K562 (cell line): ENCODE data around the gene SLC40A1. TPM values are rescaled to one million over a fixed set of nuclear protein-coding genes. Genes with fewer than 3 reads are reported as not detected.

Experiments used
- ATAC-seq: fragments of 200-7000 bp; cut with Tn5 transposase; 3 replicates; pipeline ENCODE4 v1.9.1; 2020; ENCODE audit warnings: moderate library complexity
- BruUV-seq: library from RNA; stranded (reverse); fragments of 400-500 nt; replicated peaks from 2 replicates; lab custom pipeline; 2021; lab: Mats Ljungman, UMichigan
- CTCF ChIA-PET: fragments of 300-600 bp; formaldehyde crosslinking; extraction: SDS; loops from one replicate; lab custom pipeline; 2021; ENCODE audit warnings: low intra/inter-chr PET ratio; lab: Yijun Ruan, JAX
- POLR2A ChIA-PET: fragments of 300-600, 350-650 bp; sonication (Branson Sonifier 250); formaldehyde crosslinking; extraction: SDS; loops from one replicate; lab custom pipeline; 2021; ENCODE audit warnings: antibody characterized with exemption, inconsistent platforms; lab: Yijun Ruan, JAX
- DNase-seq, 4 experiments: peaks; one replicate each; pipeline versions ENCODE4 v3.0.0 to v3.0.0-alpha.2; 2011 to 2018; ENCODE audit warnings: low spot score in 3 of 4, mixed read lengths in 3 of 4; ENCODE audit errors: extremely low read depth in 1 of 4
- FAIRE-seq: peaks from 2 replicates; lab custom pipeline; 2011; peaks lifted over from hg19 to GRCh38; lab: Jason Lieb, UNC
- H2AFZ ChIP-seq: 2 replicates; pipeline ENCODE4 v1.6.0; 2011; ENCODE audit warnings: low read depth, low read length, control low read depth, inconsistent platforms
- H3K27ac ChIP-seq: fragments of 200-600 bp; 3 replicates; pipeline ENCODE4 v1.8.0; 2011; ENCODE audit warnings: low read depth, mild to moderate bottlenecking, control low read depth, inconsistent platforms, low read length, moderate library complexity, mixed read lengths; ENCODE audit errors: extremely low read depth
- H3K27me3 ChIP-seq, 2 experiments: fragments of 300-600 bp in 1 of 2; 2 replicates in 1 of 2; 3 replicates in 1 of 2; pipeline versions ENCODE4 v1.6.0 to v1.8.0; 2011; ENCODE audit warnings: inconsistent platforms in 2 of 2, low read length in 2 of 2, mild to moderate bottlenecking in 1 of 2, mixed read lengths in 1 of 2, moderate library complexity in 1 of 2; ENCODE audit not compliant: control insufficient read depth in 2 of 2, insufficient read depth in 2 of 2
- H3K36me3 ChIP-seq: fragments of 300-600 bp; 3 replicates; pipeline ENCODE4 v1.8.0; 2011; ENCODE audit warnings: mild to moderate bottlenecking, low read length, inconsistent platforms; ENCODE audit not compliant: control insufficient read depth, insufficient read depth
- H3K4me1 ChIP-seq, 2 experiments: fragments of 200-600 bp in 1 of 2; replicated peaks in 1 of 2; 2 replicates in 1 of 2; 3 replicates in 1 of 2; pipeline versions ENCODE4 v1.5.1 to v1.8.0; 2011; ENCODE audit warnings: inconsistent platforms in 2 of 2, low read length in 2 of 2, mild to moderate bottlenecking in 1 of 2, mixed read lengths in 1 of 2, moderate library complexity in 1 of 2; ENCODE audit not compliant: control insufficient read depth in 2 of 2, insufficient read depth in 2 of 2
- H3K4me2 ChIP-seq: 2 replicates; pipeline ENCODE4 v1.6.1; 2011; ENCODE audit warnings: low read length, control low read depth, inconsistent platforms, mixed read lengths; ENCODE audit not compliant: insufficient read depth
- H3K4me3 ChIP-seq: fragments of 200-600 bp; sonication (generic), shearing (Covaris generic); 2 replicates; pipeline ENCODE4 v1.5.1; 2016; ENCODE audit warnings: control low read depth, inconsistent platforms
- H3K79me2 ChIP-seq: fragments of 200-600 bp; 3 replicates; pipeline ENCODE4 v1.8.0; 2011; ENCODE audit warnings: low read length, inconsistent platforms; ENCODE audit not compliant: control insufficient read depth, insufficient read depth
- H3K9ac ChIP-seq, 2 experiments: 2 replicates each; pipeline versions ENCODE4 v1.6.0 to v1.6.1; 2011; ENCODE audit warnings: low read depth in 2 of 2, low read length in 2 of 2, control low read depth in 1 of 2, inconsistent platforms in 1 of 2, mild to moderate bottlenecking in 1 of 2, mixed read lengths in 1 of 2; ENCODE audit not compliant: insufficient read depth in 1 of 2
- H3K9me1 ChIP-seq: one replicate; pipeline ENCODE4 v1.6.0; 2011; ENCODE audit warnings: inconsistent platforms, mild to moderate bottlenecking, low read length, moderate library complexity; ENCODE audit not compliant: control insufficient read depth, insufficient read depth
- H3K9me3 ChIP-seq: replicated peaks from 2 replicates; pipeline ENCODE4 v1.5.1; 2011; ENCODE audit warnings: low read depth, low read length, inconsistent platforms; ENCODE audit not compliant: control insufficient read depth, insufficient read depth
- H4K20me1 ChIP-seq: replicated peaks from 2 replicates; pipeline ENCODE4 v1.6.1; 2011; ENCODE audit warnings: low read length, inconsistent platforms, mixed read lengths; ENCODE audit not compliant: control insufficient read depth, insufficient read depth
- ARHGAP35 ChIP-seq: fragments of 450-650 bp; IDR thresholded peaks from 2 replicates; pipeline ENCODE4 v1.6.1; 2018; ENCODE audit not compliant: partially characterized antibody
- ARID3A ChIP-seq: IDR thresholded peaks from 2 replicates; pipeline ENCODE4 v1.6.1; 2012; ENCODE audit warnings: low read depth, low read length, improper control_type of control experiment, borderline replicate concordance
- CBFA2T3 ChIP-seq: fragments of 450-650 bp; IDR thresholded peaks from 2 replicates; pipeline ENCODE4 v1.6.1; 2017
- CBX5 ChIP-seq: IDR thresholded peaks from 2 replicates; pipeline ENCODE4 v1.6.1; 2014; ENCODE audit warnings: low read depth, borderline replicate concordance
- EGR1 ChIP-seq: fragments of 450-650 bp; conservative IDR thresholded peaks from 2 replicates; pipeline ENCODE4 v1.6.1; 2017; ENCODE audit warnings: mild to moderate bottlenecking
- ERF ChIP-seq: fragments of 450-650 bp; formaldehyde crosslinking; IDR thresholded peaks from 2 replicates; pipeline ENCODE4 v1.4.0; 2020; ENCODE audit warnings: mild to moderate bottlenecking, mixed read lengths
- ETS1 ChIP-seq: conservative IDR thresholded peaks from 2 replicates; pipeline ENCODE4 v1.6.1; 2011; ENCODE audit warnings: low read depth, mild to moderate bottlenecking, low read length; ENCODE audit not compliant: control insufficient read depth
- FOXM1 ChIP-seq, 2 experiments: fragments of 450-650 bp in 1 of 2; sonication (generic) in 1 of 2; formaldehyde crosslinking in 1 of 2; IDR thresholded peaks; 2 replicates each; pipeline versions ENCODE4 v1.6.1 to v1.9.0; 2017 to 2022; ENCODE audit warnings: low read depth in 2 of 2, mild to moderate bottlenecking in 2 of 2, missing genetic modification reagents in 1 of 2, moderate library complexity in 1 of 2
- LEF1 ChIP-seq: fragments of 450-650 bp; IDR thresholded peaks from 2 replicates; pipeline ENCODE4 v1.6.1; 2016; ENCODE audit warnings: mild to moderate bottlenecking
- NCOR1 ChIP-seq: fragments of 450-650 bp; IDR thresholded peaks from 2 replicates; pipeline ENCODE4 v1.6.1; 2016; ENCODE audit warnings: mild to moderate bottlenecking, moderate library complexity
- SOX6 ChIP-seq: fragments of 450-650 bp; IDR thresholded peaks from 2 replicates; pipeline ENCODE4 v1.6.1; 2014; ENCODE audit warnings: mild to moderate bottlenecking
- SRSF3 ChIP-seq: fragments of 200-400 bp; formaldehyde crosslinking; IDR thresholded peaks from 2 replicates; pipeline ENCODE4 v1.6.1; 2016; ENCODE audit warnings: mild to moderate bottlenecking, low read length, moderate library complexity; ENCODE audit not compliant: insufficient read depth
- TAL1 ChIP-seq: fragments of 450-650 bp; IDR thresholded peaks from 2 replicates; pipeline ENCODE4 v1.6.1; 2016; ENCODE audit warnings: mild to moderate bottlenecking
- TCF3 ChIP-seq: sonication (generic); formaldehyde crosslinking; IDR thresholded peaks from 2 replicates; pipeline ENCODE4 v1.4.0; 2020; ENCODE audit warnings: mild to moderate bottlenecking, missing genetic modification reagents
- ZFP36 ChIP-seq: fragments of 150-350 bp; IDR thresholded peaks from 2 replicates; pipeline ENCODE4 v1.6.1; 2018; ENCODE audit warnings: low read length, low read depth; ENCODE audit not compliant: partially characterized antibody
- WGBS: fragments of 100-300 bp; shearing (Covaris generic); methylation state at CpG from one replicate; pipeline ENCODE4 v1.1.6; 2016; ENCODE audit warnings: low coverage, mixed read lengths; ENCODE audit not compliant: insufficient coverage; ENCODE audit errors: missing lambda C conversion rate; 5-methylcytosine and 5-hydroxymethylcytosine counted together
- in situ Hi-C: fragments of 300-500 bp; cut with MboI; formaldehyde crosslinking; loops from 4 replicates; pipeline ENCODE4 v1.15.0; 2018; ENCODE audit warnings: inconsistent platforms, mixed read lengths
- intact Hi-C: fragments of 100-400 bp; cut with micrococcal nuclease; formaldehyde crosslinking; loops from 2 replicates; pipeline ENCODE4 v1.14.2; 2022
- polyA plus RNA-seq, 8 experiments: library from polyadenylated mRNA; depleted of rRNA in 4 of 8; stranded (reverse) in 5 of 8; unstranded in 3 of 8; fragments of >200 nt; fragmentation: Nextera tagmentation in 2 of 8; fragmentation: Illumina TruSeq in 1 of 8; extraction: Ambion mirVana in 2 of 8; extraction: Trizol in 1 of 8; gene quantifications; 2 replicates each; pipeline versions ENCODE4 v1.2.1 to v1.2.3, GENCODE V29; 2011 to 2014; ENCODE audit warnings: inconsistent platforms in 1 of 8, missing spikeins in 1 of 8
- total RNA-seq, 7 experiments: library from RNA; depleted of rRNA in 6 of 7; stranded (reverse); fragments of >200 nt in 6 of 7; fragmentation: Illumina TruSeq in 2 of 7; extraction: Trizol in 2 of 7; gene quantifications; 2 replicates each; pipeline versions ENCODE4 v1.2.1 to v1.2.3, GENCODE V29; 2011 to 2021; ENCODE audit warnings: low replicate concordance in 1 of 7
- TF ChIP-seq, protein P1 (sequence below): fragments of 200-400 bp; formaldehyde crosslinking; IDR thresholded peaks from 2 replicates; pipeline ENCODE4 v1.6.1; 2017; ENCODE audit warnings: mild to moderate bottlenecking, low read depth, low read length, moderate library complexity
- TF ChIP-seq, protein P2 (sequence below), 2 experiments: fragments of 250-450 bp in 1 of 2; fragments of 450-650 bp in 1 of 2; sonication (Bioruptor Pico) in 1 of 2; IDR thresholded peaks; 2 replicates each; pipeline versions ENCODE4 v1.6.1 to v1.8.0; 2016 to 2021; ENCODE audit warnings: mild to moderate bottlenecking in 2 of 2, moderate library complexity in 2 of 2, missing compliant biosample characterization in 1 of 2, missing genetic modification characterization in 1 of 2

Gene SLC40A1
- total and polyA plus RNA-seq, 9 of the 15 experiments (the other 6 are each of a cell fraction or from before 2014, with no cell fraction given): 42.2 to 95.9 (median 54.9) TPM

GRCh38 chr2:189608795-189609422 is 28.3 kb upstream of the SLC40A1 start:
- 0% methylated on average over 2 of the region's 2 CpGs for WGBS
- in situ Hi-C loops: no loop called here
- Histone ChIP-seq H3K9me1 (no peaks in the 10 kb centered on the region), H2AFZ (peak overlapping the region; percentile 85), H3K79me2 (no peaks in the 10 kb centered on the region), H3K4me3 (no peak overlapping the region), H3K36me3 (no peaks in the 10 kb centered on the region; the same call in 2 of the 3 replicates), H4K20me1 (no peaks in the 10 kb centered on the region), H3K9ac (peak overlapping the region in 1 of 2 experiments; percentile 35; a peak in 1 of 4 replicates), H3K4me2 (no peak overlapping the region), H3K4me1 (peaks cover 7 to 59% of the 10 kb centered on the region in 2 experiments), H3K27ac (peak overlapping the region; percentile 14; the same call in 1 of the 3 replicates), H3K27me3 (no peaks in the 10 kb centered on the region), H3K9me3 (no peaks in the 10 kb centered on the region)
- FAIRE-seq (peak; percentile 19), ATAC-seq (no peak), DNase-seq (no peak)
- CTCF ChIA-PET: no interaction called here
- POLR2A ChIA-PET: no interaction called here
- no TSS peak for BruUV-seq
- intact Hi-C loops: no loop called here
- TF ChIP-seq SOX6 (peak; percentile 80; the same call in 1 of the 2 replicates), EGR1 (no peak), ETS1 (no peak), NCOR1 (peak; percentile 21; the same call in 1 of the 2 replicates), SRSF3 (no peak), ARHGAP35 (no peak), TCF3 (CRISPR knock-in tag) (peak; percentile 59), CBFA2T3 (peak; percentile 60), TAL1 (peak; percentile 35), ARID3A (0 out of 2 replicates have a peak, but pooled peaks have one; percentile 18), ZFP36 (no peak), LEF1 (no peak), CBX5 (no peak), ERF (CRISPR knock-in tag) (no peak), FOXM1 (IDR thresholded peaks at IDR 0.05; ENCODE audit: low read depth) (peak; percentile 7; the same call in 1 of the 2 replicates), FOXM1 (CRISPR knock-in tag; IDR thresholded peaks at IDR 0.05; ENCODE audit: low read depth) (no peak)
- TF ChIP-seq, protein P1, sequence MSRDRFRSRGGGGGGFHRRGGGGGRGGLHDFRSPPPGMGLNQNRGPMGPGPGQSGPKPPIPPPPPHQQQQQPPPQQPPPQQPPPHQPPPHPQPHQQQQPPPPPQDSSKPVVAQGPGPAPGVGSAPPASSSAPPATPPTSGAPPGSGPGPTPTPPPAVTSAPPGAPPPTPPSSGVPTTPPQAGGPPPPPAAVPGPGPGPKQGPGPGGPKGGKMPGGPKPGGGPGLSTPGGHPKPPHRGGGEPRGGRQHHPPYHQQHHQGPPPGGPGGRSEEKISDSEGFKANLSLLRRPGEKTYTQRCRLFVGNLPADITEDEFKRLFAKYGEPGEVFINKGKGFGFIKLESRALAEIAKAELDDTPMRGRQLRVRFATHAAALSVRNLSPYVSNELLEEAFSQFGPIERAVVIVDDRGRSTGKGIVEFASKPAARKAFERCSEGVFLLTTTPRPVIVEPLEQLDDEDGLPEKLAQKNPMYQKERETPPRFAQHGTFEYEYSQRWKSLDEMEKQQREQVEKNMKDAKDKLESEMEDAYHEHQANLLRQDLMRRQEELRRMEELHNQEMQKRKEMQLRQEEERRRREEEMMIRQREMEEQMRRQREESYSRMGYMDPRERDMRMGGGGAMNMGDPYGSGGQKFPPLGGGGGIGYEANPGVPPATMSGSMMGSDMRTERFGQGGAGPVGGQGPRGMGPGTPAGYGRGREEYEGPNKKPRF: no peak
- TF ChIP-seq, protein P2, sequence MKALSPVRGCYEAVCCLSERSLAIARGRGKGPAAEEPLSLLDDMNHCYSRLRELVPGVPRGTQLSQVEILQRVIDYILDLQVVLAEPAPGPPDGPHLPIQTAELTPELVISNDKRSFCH (CRISPR knock-in tag; IDR thresholded peaks at IDR 0.05): no peak
- TF ChIP-seq, protein P2 (tag; IDR thresholded peaks at IDR 0.05): peak; percentile 41; the same call in 1 of the 2 replicates
